ENCODE measurements around the gene GALNT5.

DNA sequence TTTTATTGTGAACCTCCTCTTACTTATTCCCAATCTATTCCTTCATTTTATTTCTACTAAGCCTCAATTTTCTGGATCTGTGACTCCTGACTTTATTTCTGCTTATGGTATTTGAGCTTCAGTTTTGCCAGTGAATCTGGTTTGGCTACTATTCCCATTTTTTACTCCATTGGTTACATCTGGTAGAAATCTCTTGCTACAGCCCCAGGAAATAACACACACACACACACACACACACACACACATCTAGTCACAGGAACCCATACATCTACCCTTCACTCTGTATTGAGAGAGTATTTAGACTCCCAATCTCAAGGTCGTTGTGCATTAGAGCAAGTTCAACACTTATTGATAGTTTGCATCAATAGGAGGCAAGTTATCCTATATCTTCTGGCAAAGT is 37.0 kb upstream of the GALNT5 start:
- TF ChIP-seq, protein P1, sequence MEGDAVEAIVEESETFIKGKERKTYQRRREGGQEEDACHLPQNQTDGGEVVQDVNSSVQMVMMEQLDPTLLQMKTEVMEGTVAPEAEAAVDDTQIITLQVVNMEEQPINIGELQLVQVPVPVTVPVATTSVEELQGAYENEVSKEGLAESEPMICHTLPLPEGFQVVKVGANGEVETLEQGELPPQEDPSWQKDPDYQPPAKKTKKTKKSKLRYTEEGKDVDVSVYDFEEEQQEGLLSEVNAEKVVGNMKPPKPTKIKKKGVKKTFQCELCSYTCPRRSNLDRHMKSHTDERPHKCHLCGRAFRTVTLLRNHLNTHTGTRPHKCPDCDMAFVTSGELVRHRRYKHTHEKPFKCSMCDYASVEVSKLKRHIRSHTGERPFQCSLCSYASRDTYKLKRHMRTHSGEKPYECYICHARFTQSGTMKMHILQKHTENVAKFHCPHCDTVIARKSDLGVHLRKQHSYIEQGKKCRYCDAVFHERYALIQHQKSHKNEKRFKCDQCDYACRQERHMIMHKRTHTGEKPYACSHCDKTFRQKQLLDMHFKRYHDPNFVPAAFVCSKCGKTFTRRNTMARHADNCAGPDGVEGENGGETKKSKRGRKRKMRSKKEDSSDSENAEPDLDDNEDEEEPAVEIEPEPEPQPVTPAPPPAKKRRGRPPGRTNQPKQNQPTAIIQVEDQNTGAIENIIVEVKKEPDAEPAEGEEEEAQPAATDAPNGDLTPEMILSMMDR (optimal IDR thresholded peaks at IDR 0.05 in 1 of 3, IDR thresholded peaks at IDR 0.05 in 1 of 3, conservative IDR thresholded peaks at IDR 0.05 in 1 of 3; ENCODE audit: extremely low read depth in 1 of 3, insufficient read depth in 2 of 3, low read length in 3 of 3) = no peak
- TF ChIP-seq EZH2 (IDR thresholded peaks at IDR 0.05; ENCODE audit: low read length) = no peak
